ENCODE measurements around the gene UGP2. TPM values are rescaled to one million over a fixed set of nuclear protein-coding genes. Genes with fewer than 3 reads are reported as not detected.
A peak's percentile ranks its signal among the peaks of the same experiment; 100 is the strongest.

The UGP2 gene
- total RNA-seq, 1 experiment from 2014 or later = 76.1 TPM

DNA sequence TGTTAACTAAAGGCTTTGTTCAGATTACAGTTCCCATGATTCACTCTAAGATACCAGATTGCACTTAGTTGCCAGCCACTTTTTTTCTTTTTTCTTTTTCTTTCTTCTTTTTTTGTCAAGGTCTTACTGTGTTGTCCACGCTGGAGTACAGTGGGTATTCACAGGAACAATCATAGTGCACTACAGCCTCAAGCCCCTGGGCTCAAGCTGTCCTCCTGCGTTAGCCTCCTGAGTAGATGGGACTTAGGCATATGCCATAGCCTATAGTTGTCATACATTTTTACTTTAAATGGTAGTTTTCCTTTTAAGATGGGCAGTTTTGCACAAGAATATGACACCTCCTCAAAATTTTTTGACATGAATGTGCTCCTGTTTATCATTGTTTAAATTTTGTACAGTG is 2.1 kb downstream of the UGP2 start:
- H3K9me3 ChIP-seq (ENCODE audit: control insufficient read depth, insufficient read depth, low read depth, low read length) = peaks cover 3% of the 10 kb centered on the region; the same call in 1 of the 2 replicates
- TF ChIP-seq, protein P1, sequence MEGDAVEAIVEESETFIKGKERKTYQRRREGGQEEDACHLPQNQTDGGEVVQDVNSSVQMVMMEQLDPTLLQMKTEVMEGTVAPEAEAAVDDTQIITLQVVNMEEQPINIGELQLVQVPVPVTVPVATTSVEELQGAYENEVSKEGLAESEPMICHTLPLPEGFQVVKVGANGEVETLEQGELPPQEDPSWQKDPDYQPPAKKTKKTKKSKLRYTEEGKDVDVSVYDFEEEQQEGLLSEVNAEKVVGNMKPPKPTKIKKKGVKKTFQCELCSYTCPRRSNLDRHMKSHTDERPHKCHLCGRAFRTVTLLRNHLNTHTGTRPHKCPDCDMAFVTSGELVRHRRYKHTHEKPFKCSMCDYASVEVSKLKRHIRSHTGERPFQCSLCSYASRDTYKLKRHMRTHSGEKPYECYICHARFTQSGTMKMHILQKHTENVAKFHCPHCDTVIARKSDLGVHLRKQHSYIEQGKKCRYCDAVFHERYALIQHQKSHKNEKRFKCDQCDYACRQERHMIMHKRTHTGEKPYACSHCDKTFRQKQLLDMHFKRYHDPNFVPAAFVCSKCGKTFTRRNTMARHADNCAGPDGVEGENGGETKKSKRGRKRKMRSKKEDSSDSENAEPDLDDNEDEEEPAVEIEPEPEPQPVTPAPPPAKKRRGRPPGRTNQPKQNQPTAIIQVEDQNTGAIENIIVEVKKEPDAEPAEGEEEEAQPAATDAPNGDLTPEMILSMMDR (IDR thresholded peaks at IDR 0.05) = no peak
- no peak for TF ChIP-seq TCF7L2 (IDR thresholded peaks at IDR 0.05; ENCODE audit: low read depth, low read length)
- no peak for TF ChIP-seq SIN3A (IDR thresholded peaks at IDR 0.05; ENCODE audit: borderline replicate concordance, insufficient read depth, low read depth, low read length)
- TF ChIP-seq, protein P2, sequence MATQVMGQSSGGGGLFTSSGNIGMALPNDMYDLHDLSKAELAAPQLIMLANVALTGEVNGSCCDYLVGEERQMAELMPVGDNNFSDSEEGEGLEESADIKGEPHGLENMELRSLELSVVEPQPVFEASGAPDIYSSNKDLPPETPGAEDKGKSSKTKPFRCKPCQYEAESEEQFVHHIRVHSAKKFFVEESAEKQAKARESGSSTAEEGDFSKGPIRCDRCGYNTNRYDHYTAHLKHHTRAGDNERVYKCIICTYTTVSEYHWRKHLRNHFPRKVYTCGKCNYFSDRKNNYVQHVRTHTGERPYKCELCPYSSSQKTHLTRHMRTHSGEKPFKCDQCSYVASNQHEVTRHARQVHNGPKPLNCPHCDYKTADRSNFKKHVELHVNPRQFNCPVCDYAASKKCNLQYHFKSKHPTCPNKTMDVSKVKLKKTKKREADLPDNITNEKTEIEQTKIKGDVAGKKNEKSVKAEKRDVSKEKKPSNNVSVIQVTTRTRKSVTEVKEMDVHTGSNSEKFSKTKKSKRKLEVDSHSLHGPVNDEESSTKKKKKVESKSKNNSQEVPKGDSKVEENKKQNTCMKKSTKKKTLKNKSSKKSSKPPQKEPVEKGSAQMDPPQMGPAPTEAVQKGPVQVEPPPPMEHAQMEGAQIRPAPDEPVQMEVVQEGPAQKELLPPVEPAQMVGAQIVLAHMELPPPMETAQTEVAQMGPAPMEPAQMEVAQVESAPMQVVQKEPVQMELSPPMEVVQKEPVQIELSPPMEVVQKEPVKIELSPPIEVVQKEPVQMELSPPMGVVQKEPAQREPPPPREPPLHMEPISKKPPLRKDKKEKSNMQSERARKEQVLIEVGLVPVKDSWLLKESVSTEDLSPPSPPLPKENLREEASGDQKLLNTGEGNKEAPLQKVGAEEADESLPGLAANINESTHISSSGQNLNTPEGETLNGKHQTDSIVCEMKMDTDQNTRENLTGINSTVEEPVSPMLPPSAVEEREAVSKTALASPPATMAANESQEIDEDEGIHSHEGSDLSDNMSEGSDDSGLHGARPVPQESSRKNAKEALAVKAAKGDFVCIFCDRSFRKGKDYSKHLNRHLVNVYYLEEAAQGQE (IDR thresholded peaks at IDR 0.05; ENCODE audit: insufficient read depth in 1 of 2, low read depth in 2 of 2, low read length in 1 of 2) = no peak
- no peak for TF ChIP-seq POLR2AphosphoS5 (IDR thresholded peaks at IDR 0.05; ENCODE audit: low read depth, low read length)
- BruUV-seq (replicated peaks) = no TSS peak
- CTCF ChIA-PET = no interaction called here
- H3K4me1 ChIP-seq (ENCODE audit: control insufficient read depth, insufficient read depth, low read length) = peaks cover 18% of the 10 kb centered on the region
- no peak overlapping the region for H3K27ac ChIP-seq (ENCODE audit: low read length)
- no peak for DNase-seq (ENCODE audit: low read depth, low spot score)
- POLR2A ChIA-PET = no interaction called here
- in situ Hi-C loops (cut with HindIII; ENCODE audit: low pct_unique_long_range_greater_than_20kb, low sequenced_read_pairs) = no loop called here
- no peak overlapping the region; a peak in 1 of 4 replicates for H3K4me3 ChIP-seq (ENCODE audit: low read depth in 2 of 2, low read length in 2 of 2)
- intact Hi-C loops (cut with micrococcal nuclease; ENCODE audit: unreplicated experiment) = no loop called here
- no peaks in the 10 kb centered on the region for H3K27me3 ChIP-seq (ENCODE audit: control insufficient read depth, insufficient read depth, low read length)
- H3K36me3 ChIP-seq (ENCODE audit: control insufficient read depth, insufficient read depth, low read length) = peaks cover 3% of the 10 kb centered on the region; the same call in 1 of the 2 replicates
- ATAC-seq = no peak

DNA sequence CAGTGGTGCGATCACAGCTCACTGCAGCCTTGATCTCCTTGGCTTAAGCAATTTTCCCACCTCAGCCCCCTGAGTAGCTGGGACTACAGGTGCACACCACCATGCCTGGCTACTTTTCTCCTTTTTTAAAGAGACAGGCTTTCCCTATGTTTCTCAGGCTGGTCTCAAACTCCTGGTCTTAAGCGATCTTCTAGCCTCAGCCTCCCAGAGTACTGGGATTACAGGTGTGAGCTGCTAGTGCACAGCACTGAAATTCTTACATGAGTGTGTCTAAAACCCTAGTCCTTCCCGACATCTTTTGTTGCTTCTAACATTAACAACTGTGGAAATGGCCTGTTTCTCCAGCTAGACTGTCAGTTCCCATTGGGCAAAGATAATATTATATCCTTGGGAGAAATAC is 2.9 kb downstream of the UGP2 start:
- no TSS peak for BruUV-seq (replicated peaks)
- in situ Hi-C loops (cut with HindIII; ENCODE audit: low pct_unique_long_range_greater_than_20kb, low sequenced_read_pairs) (no loop called here), intact Hi-C loops (cut with micrococcal nuclease; ENCODE audit: unreplicated experiment) (no loop called here)
- 0 out of 2 replicates have a peak overlapping the region, but pooled peaks have one; percentile 23 for H3K27ac ChIP-seq (ENCODE audit: low read length)
- no peak overlapping the region for H3K4me3 ChIP-seq (ENCODE audit: low read depth in 2 of 2, low read length in 2 of 2)
- CTCF ChIA-PET = no interaction called here
- H3K4me1 ChIP-seq (ENCODE audit: control insufficient read depth, insufficient read depth, low read length) = peaks cover 23% of the 10 kb centered on the region
- ATAC-seq = no peak
- H3K36me3 ChIP-seq (ENCODE audit: control insufficient read depth, insufficient read depth, low read length) = peaks cover 3% of the 10 kb centered on the region; the same call in 1 of the 2 replicates
- DNase-seq (ENCODE audit: low read depth, low spot score) = no peak
- no peaks in the 10 kb centered on the region for H3K27me3 ChIP-seq (ENCODE audit: control insufficient read depth, insufficient read depth, low read length)
- peaks cover 3% of the 10 kb centered on the region; the same call in 1 of the 2 replicates for H3K9me3 ChIP-seq (ENCODE audit: control insufficient read depth, insufficient read depth, low read depth, low read length)
- POLR2A ChIA-PET = no interaction called here
- TF ChIP-seq SIN3A (IDR thresholded peaks at IDR 0.05; ENCODE audit: borderline replicate concordance, insufficient read depth, low read depth, low read length) (no peak), TCF7L2 (IDR thresholded peaks at IDR 0.05; ENCODE audit: low read depth, low read length) (no peak), POLR2AphosphoS5 (IDR thresholded peaks at IDR 0.05; ENCODE audit: low read depth, low read length) (no peak)
- TF ChIP-seq, protein P1 (IDR thresholded peaks at IDR 0.05) = no peak
- TF ChIP-seq, protein P2 (IDR thresholded peaks at IDR 0.05; ENCODE audit: insufficient read depth in 1 of 2, low read depth in 2 of 2, low read length in 1 of 2) = no peak

All from Panc1 (cell line).